ENCODE results near the gene AGPAT3.
A peak's percentile ranks its signal among the peaks of the same experiment; 100 is the strongest.

DNA sequence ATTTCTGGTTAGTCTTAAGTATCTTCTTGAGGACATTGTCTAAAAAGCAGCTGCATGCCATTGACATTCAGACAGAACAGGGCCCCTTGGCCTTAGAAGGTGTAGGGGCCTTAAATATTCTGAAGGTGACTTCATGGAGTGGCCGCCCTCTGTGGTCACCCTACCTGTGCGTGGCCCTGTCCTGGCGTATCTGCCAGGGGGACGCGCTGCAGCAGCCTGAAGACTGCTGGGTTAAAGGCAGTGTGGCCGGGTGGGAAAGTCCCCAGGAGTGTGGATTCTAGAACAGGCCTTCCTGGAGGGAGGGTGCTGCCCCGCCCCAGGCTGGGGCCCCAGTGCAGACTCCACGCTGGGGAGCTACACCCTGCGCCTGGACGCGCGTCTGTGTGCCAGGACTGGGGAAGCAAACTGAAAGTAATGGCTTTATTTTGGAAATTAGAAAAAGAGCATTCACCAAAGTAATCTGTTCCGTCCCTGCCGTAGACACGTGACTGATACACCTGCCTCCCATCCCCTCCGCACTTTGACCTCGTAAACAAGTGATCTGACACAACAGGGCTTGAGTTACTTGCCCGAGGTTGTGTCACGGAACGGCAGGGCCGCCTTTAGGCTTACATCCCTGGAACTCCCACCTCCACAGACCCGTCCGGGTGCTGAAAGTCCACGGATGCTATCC is 1.8 kb downstream of the AGPAT3 start:
- TF ChIP-seq POLR2A (IDR thresholded peaks at IDR 0.05): peak; percentile 40
- TF ChIP-seq, protein P1, sequence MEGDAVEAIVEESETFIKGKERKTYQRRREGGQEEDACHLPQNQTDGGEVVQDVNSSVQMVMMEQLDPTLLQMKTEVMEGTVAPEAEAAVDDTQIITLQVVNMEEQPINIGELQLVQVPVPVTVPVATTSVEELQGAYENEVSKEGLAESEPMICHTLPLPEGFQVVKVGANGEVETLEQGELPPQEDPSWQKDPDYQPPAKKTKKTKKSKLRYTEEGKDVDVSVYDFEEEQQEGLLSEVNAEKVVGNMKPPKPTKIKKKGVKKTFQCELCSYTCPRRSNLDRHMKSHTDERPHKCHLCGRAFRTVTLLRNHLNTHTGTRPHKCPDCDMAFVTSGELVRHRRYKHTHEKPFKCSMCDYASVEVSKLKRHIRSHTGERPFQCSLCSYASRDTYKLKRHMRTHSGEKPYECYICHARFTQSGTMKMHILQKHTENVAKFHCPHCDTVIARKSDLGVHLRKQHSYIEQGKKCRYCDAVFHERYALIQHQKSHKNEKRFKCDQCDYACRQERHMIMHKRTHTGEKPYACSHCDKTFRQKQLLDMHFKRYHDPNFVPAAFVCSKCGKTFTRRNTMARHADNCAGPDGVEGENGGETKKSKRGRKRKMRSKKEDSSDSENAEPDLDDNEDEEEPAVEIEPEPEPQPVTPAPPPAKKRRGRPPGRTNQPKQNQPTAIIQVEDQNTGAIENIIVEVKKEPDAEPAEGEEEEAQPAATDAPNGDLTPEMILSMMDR (IDR thresholded peaks at IDR 0.05): no peak

Data from right lobe of liver (tissue), 4 donors.